H1 (cell line): Measurements from ENCODE around the gene MAS1. TPM values are rescaled to one million over a fixed set of nuclear protein-coding genes. Genes with fewer than 3 reads are reported as not detected.

Source experiments
- CTCF ChIA-PET: fragments of 300-600 bp; sonication (Branson Sonifier 250); formaldehyde crosslinking; loops from one replicate; lab custom pipeline; 2021; ENCODE audit not compliant: partially characterized antibody; lab: Charles Lee
- POLR2A ChIA-PET: fragments of 300-600 bp; sonication (Branson Sonifier 250); formaldehyde crosslinking; loops from one replicate; lab custom pipeline; 2021; ENCODE audit warnings: inconsistent platforms; ENCODE audit not compliant: partially characterized antibody; lab: Charles Lee
- DNase-seq, 2 experiments: peaks; one replicate each; pipeline versions ENCODE4 v3.0.0 to v3.0.0-alpha.2; 2010 to 2022; ENCODE audit warnings: low spot score in 2 of 2, low read depth in 1 of 2, mixed read lengths in 1 of 2
- FAIRE-seq: peaks from 2 replicates; lab custom pipeline; 2011; peaks lifted over from hg19 to GRCh38; lab: Jason Lieb, UNC
- H2AFZ ChIP-seq: 2 replicates; pipeline ENCODE4 v1.8.1; 2012; ENCODE audit warnings: low read length, inconsistent platforms
- H2AK5ac ChIP-seq: 2 replicates; pipeline ENCODE4 v1.6.1; 2013; ENCODE audit warnings: low read depth, low read length
- H2BK120ac ChIP-seq: replicated peaks from 2 replicates; pipeline ENCODE3; 2013; ENCODE audit warnings: low read depth, low read length, inconsistent platforms
- H2BK12ac ChIP-seq: 2 replicates; pipeline ENCODE4 v1.6.1; 2013; ENCODE audit warnings: low read depth, low read length
- H2BK15ac ChIP-seq: 2 replicates; pipeline ENCODE4 v1.6.1; 2013; ENCODE audit warnings: low read length
- H2BK20ac ChIP-seq: 2 replicates; pipeline ENCODE4 v1.6.1; 2013; ENCODE audit warnings: low read length
- H2BK5ac ChIP-seq: 2 replicates; pipeline ENCODE4 v1.6.1; 2013; ENCODE audit warnings: low read depth, low read length
- H3K14ac ChIP-seq: 2 replicates; pipeline ENCODE4 v1.6.1; 2013; ENCODE audit warnings: inconsistent platforms; ENCODE audit not compliant: insufficient read length
- H3K18ac ChIP-seq: 2 replicates; pipeline ENCODE4 v1.6.1; 2013; ENCODE audit warnings: low read length; ENCODE audit errors: extremely low read depth
- H3K23ac ChIP-seq: 2 replicates; pipeline ENCODE4 v1.6.1; 2013; ENCODE audit warnings: inconsistent platforms; ENCODE audit not compliant: insufficient read length
- H3K23me2 ChIP-seq: 2 replicates; pipeline ENCODE4 v1.6.1; 2013; ENCODE audit warnings: low read depth, low read length
- H3K27ac ChIP-seq: 2 replicates; pipeline ENCODE4 v1.6.1; 2011; ENCODE audit warnings: low read depth, low read length, inconsistent platforms
- H3K27me3 ChIP-seq, 4 experiments: replicated peaks in 1 of 4; 1 replicate in 1 of 4; 2 replicates in 3 of 4; pipeline versions ENCODE4 v1.6.1 to v1.8.1; 2011 to 2013; ENCODE audit warnings: low read length in 3 of 4, mild to moderate bottlenecking in 3 of 4, inconsistent platforms in 2 of 4, mixed read lengths in 2 of 4, moderate library complexity in 1 of 4; ENCODE audit not compliant: control insufficient read depth in 3 of 4, insufficient read depth in 3 of 4; ENCODE audit errors: extremely low read depth in 1 of 4
- H3K36me3 ChIP-seq, 4 experiments: 2 replicates each; pipeline versions ENCODE4 v1.6.1 to v1.8.1; 2011 to 2013; ENCODE audit warnings: mild to moderate bottlenecking in 4 of 4, low read length in 3 of 4, moderate library complexity in 2 of 4, control low read depth in 1 of 4, inconsistent platforms in 1 of 4; ENCODE audit not compliant: insufficient read depth in 4 of 4, control insufficient read depth in 2 of 4
- H3K4ac ChIP-seq: replicated peaks from 2 replicates; pipeline ENCODE3; 2013; ENCODE audit warnings: low read length, low read depth, mixed read lengths, inconsistent platforms; ENCODE audit not compliant: insufficient read length
- H3K4me1 ChIP-seq, 4 experiments: replicated peaks in 1 of 4; 1 replicate in 1 of 4; 2 replicates in 3 of 4; pipeline versions ENCODE4 v1.6.1 to v1.8.1; 2011 to 2013; ENCODE audit warnings: low read length in 3 of 4, inconsistent platforms in 2 of 4, mixed read lengths in 1 of 4; ENCODE audit not compliant: insufficient read depth in 4 of 4, control insufficient read depth in 3 of 4
- H3K4me2 ChIP-seq, 2 experiments: 2 replicates each; pipeline versions ENCODE4 v1.6.1 to v1.8.1; 2011 to 2013; ENCODE audit warnings: low read depth in 2 of 2, low read length in 2 of 2, control low read depth in 1 of 2, inconsistent platforms in 1 of 2, mild to moderate bottlenecking in 1 of 2; ENCODE audit not compliant: insufficient read depth in 1 of 2
- H3K4me3 ChIP-seq, 4 experiments: fragments of 200-600, 300-600 bp in 1 of 4; sonication (generic), shearing (Covaris generic), sonication (Bioruptor Twin) in 1 of 4; 2 replicates each; pipeline versions ENCODE4 v1.5.1 to v1.8.1; 2011 to 2016; ENCODE audit warnings: low read length in 4 of 4, low read depth in 3 of 4, control low read depth in 2 of 4, inconsistent platforms in 2 of 4, mild to moderate bottlenecking in 2 of 4, mixed read lengths in 1 of 4, moderate library complexity in 1 of 4; ENCODE audit not compliant: insufficient read depth in 2 of 4; ENCODE audit errors: extremely low read depth in 1 of 4
- H3K56ac ChIP-seq: replicated peaks from 2 replicates; pipeline ENCODE3; 2013; ENCODE audit warnings: low read depth, mild to moderate bottlenecking, mixed read lengths, low read length, inconsistent platforms; ENCODE audit not compliant: insufficient read length
- H3K79me1 ChIP-seq: 2 replicates; pipeline ENCODE4 v1.6.1; 2013; ENCODE audit warnings: low read depth, low read length, control low read depth
- H3K79me2 ChIP-seq, 2 experiments: 2 replicates each; pipeline versions ENCODE4 v1.6.1 to v1.8.1; 2012 to 2013; ENCODE audit warnings: low read length in 2 of 2, mild to moderate bottlenecking in 2 of 2, inconsistent platforms in 1 of 2; ENCODE audit not compliant: insufficient read depth in 2 of 2, control insufficient read depth in 1 of 2
- H3K9ac ChIP-seq, 4 experiments: replicated peaks in 1 of 4; 1 replicate in 1 of 4; 2 replicates in 3 of 4; pipeline versions ENCODE4 v1.6.1 to v1.8.1; 2011 to 2013; ENCODE audit warnings: low read depth in 3 of 4, low read length in 3 of 4, control low read depth in 2 of 4, mild to moderate bottlenecking in 2 of 4, moderate library complexity in 2 of 4, inconsistent platforms in 1 of 4; ENCODE audit errors: extremely low read depth in 1 of 4
- H3K9me3 ChIP-seq, 2 experiments: 2 replicates each; pipeline versions ENCODE4 v1.6.1 to v1.8.1; 2012 to 2013; ENCODE audit warnings: mild to moderate bottlenecking in 2 of 2, moderate library complexity in 2 of 2, control low read depth in 1 of 2, inconsistent platforms in 1 of 2, low read depth in 1 of 2, low read length in 1 of 2, mixed read lengths in 1 of 2; ENCODE audit not compliant: insufficient read depth in 2 of 2
- H4K20me1 ChIP-seq, 2 experiments: replicated peaks in 1 of 2; 2 replicates each; pipeline versions ENCODE3 to v1.8.1; 2011 to 2013; ENCODE audit warnings: inconsistent platforms in 2 of 2, low read length in 2 of 2, mild to moderate bottlenecking in 1 of 2; ENCODE audit not compliant: insufficient read depth in 2 of 2, control insufficient read depth in 1 of 2
- H4K5ac ChIP-seq: 2 replicates; pipeline ENCODE4 v1.6.1; 2013; ENCODE audit warnings: low read length, low read depth, mixed read lengths, inconsistent platforms; ENCODE audit not compliant: insufficient read length
- H4K8ac ChIP-seq: 2 replicates; pipeline ENCODE4 v1.8.0; 2013; ENCODE audit warnings: mild to moderate bottlenecking, moderate library complexity, low read length, inconsistent platforms; ENCODE audit not compliant: insufficient read depth; ENCODE audit errors: extremely low read depth
- H4K91ac ChIP-seq: replicated peaks from 2 replicates; pipeline ENCODE3; 2013; ENCODE audit warnings: low read length, mixed read lengths, inconsistent platforms; ENCODE audit not compliant: insufficient read length
- CBX5 ChIP-seq: fragments of 300-800, 300-1000 bp; sonication (generic); IDR thresholded peaks from 2 replicates; pipeline ENCODE4 v1.7.1; 2016; ENCODE audit warnings: antibody characterized with exemption, low read length, low read depth
- GTF2F1 ChIP-seq: IDR thresholded peaks from 2 replicates; pipeline ENCODE4 v1.6.1; 2012; ENCODE audit warnings: low read depth, low read length, improper control_type of control experiment, borderline replicate concordance
- KDM5A ChIP-seq: fragments of 200-600 bp; IDR thresholded peaks from 2 replicates; pipeline ENCODE4 v1.7.1; 2012; ENCODE audit warnings: mild to moderate bottlenecking, low read length, inconsistent platforms, mixed read lengths
- SRF ChIP-seq: IDR thresholded peaks from 2 replicates; pipeline ENCODE4 v1.6.1; 2011; ENCODE audit warnings: mild to moderate bottlenecking, low read depth, low read length, moderate library complexity
- ZNF274 ChIP-seq: IDR thresholded peaks from 2 replicates; pipeline ENCODE4 v1.7.0; 2012; ENCODE audit warnings: low read length, borderline replicate concordance; ENCODE audit errors: extremely low read depth
- WGBS, 2 experiments: shearing (Covaris generic) in 1 of 2; methylation state at CpG; one replicate each; pipeline versions ENCODE4 v1.1.6 to v1.1.7; 2013 to 2015; ENCODE audit warnings: low lambda C conversion rate in 2 of 2, mixed read lengths in 2 of 2, inconsistent platforms in 1 of 2, low coverage in 1 of 2, missing lambda C conversion rate in 1 of 2; ENCODE audit not compliant: insufficient replicate concordance in 2 of 2, insufficient coverage in 1 of 2, insufficient read length in 1 of 2; ENCODE audit errors: extremely low coverage in 1 of 2, missing lambda C conversion rate in 1 of 2; 5-methylcytosine and 5-hydroxymethylcytosine counted together
- polyA plus RNA-seq, 7 experiments: library from polyadenylated mRNA; depleted of rRNA in 3 of 7; stranded (reverse) in 5 of 7; unstranded in 2 of 7; fragments of >200 nt in 5 of 7; fragments of 200-250 nt in 2 of 7; gene quantifications; 1 replicate in 5 of 7; 2 replicates in 1 of 7; 4 replicates in 1 of 7; pipeline versions ENCODE4 v1.2.1 to v1.2.3, GENCODE V29; 2011 to 2013; ENCODE audit warnings: missing spikeins in 2 of 7, mixed read lengths in 2 of 7
- total RNA-seq: library from RNA; stranded (reverse); fragmentation: NEBNext Ultra II Directional; extraction: Animal tissue kit (Norgen Biotek cat#: 25700); gene quantifications from 2 replicates; pipeline ENCODE4 v1.2.1, GENCODE V29; 2021
- TF ChIP-seq, protein P1 (sequence below): IDR thresholded peaks from 2 replicates; pipeline ENCODE4 v1.6.1; 2012; ENCODE audit warnings: low read length, inconsistent platforms

Gene MAS1
- total and polyA plus RNA-seq, 2 of the 8 experiments (the other 6 are each of a cell fraction or from before 2014, with no cell fraction given), result 0.02 TPM; not detected in 1

DNA sequence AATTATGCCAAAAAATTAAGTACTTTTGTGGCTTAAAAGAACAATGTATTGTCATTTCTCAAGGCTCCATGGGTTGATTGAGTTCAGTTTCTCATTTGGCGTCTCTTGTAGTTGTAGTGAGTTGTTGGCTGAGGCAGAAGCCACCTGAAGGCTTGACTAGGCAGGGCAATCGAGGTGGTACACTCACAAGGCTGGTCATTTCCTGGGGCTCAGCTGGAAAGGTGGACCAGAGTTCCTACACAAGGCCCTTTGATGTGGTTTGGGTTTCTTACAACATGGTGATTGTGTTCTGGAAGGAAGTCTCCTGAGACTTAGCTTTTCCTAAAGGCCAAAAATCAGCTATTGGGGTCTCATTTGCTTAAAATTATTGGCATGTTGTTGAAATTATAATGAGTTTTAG, 22.6 kb downstream of the MAS1 start:
- Histone ChIP-seq H3K79me2 (no peaks in the 10 kb centered on the region), H4K91ac (peak overlapping the region; percentile 25), H3K4me1 (no peaks in the 10 kb centered on the region; a peak in 1 of 7 replicates), H2BK5ac (no peak overlapping the region), H3K79me1 (no peaks in the 10 kb centered on the region), H2BK120ac (no peak overlapping the region), H3K4me2 (no peak overlapping the region), H3K23ac (no peak overlapping the region), H4K5ac (no peak overlapping the region), H3K27ac (no peak overlapping the region), H3K23me2 (no peaks in the 10 kb centered on the region), H3K18ac (no peak overlapping the region), H3K14ac (no peak overlapping the region), H2BK20ac (no peak overlapping the region), H2BK15ac (no peak overlapping the region), H3K36me3 (no peaks in the 10 kb centered on the region), H3K4ac (no peak overlapping the region), H3K9ac (no peak overlapping the region), H3K4me3 (no peak overlapping the region), H2AK5ac (no peak overlapping the region), H2AFZ (no peak overlapping the region), H2BK12ac (no peak overlapping the region), H3K56ac (no peak overlapping the region), H4K8ac (no peak overlapping the region), H4K20me1 (no peaks in the 10 kb centered on the region), H3K27me3 (no peaks in the 10 kb centered on the region), H3K9me3 (no peaks in the 10 kb centered on the region)
- POLR2A ChIA-PET, result no interaction called here
- 95% methylated on average over 2 of the region's 2 CpGs; no CpG with 5 or more reads in 1 of the 2 experiments for WGBS, 2 experiments
- TF ChIP-seq ZNF274 (no peak), KDM5A (no peak), GTF2F1 (no peak), SRF (no peak), CBX5 (no peak)
- TF ChIP-seq, protein P1, sequence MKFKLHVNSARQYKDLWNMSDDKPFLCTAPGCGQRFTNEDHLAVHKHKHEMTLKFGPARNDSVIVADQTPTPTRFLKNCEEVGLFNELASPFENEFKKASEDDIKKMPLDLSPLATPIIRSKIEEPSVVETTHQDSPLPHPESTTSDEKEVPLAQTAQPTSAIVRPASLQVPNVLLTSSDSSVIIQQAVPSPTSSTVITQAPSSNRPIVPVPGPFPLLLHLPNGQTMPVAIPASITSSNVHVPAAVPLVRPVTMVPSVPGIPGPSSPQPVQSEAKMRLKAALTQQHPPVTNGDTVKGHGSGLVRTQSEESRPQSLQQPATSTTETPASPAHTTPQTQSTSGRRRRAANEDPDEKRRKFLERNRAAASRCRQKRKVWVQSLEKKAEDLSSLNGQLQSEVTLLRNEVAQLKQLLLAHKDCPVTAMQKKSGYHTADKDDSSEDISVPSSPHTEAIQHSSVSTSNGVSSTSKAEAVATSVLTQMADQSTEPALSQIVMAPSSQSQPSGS, result no peak
- DNase-seq (no peak), FAIRE-seq (no peak)
- CTCF ChIA-PET, result no interaction called here
